ENCODE data around the gene RBM33.

Gene RBM33

DNA sequence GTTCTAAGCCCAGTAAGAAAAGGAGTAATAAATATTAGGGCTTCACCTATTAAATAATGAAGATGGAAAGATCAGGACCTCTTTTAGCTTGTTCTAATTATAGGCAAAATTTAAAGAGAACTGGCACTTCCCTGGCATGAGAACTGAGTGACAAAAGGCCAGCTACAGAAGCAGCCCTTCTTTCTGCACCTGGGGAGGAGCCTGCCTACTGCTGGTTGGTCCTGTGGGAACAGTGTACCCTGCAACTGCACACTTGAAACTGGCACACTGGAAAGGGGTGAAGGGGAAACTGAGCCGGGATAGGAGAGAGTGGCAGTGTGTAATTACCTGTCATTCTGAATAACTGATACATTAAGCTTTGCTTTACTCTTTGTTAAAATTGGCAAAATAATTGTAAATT is 87.4 kb downstream of the RBM33 start:
- DNase-seq: no peak

DNA sequence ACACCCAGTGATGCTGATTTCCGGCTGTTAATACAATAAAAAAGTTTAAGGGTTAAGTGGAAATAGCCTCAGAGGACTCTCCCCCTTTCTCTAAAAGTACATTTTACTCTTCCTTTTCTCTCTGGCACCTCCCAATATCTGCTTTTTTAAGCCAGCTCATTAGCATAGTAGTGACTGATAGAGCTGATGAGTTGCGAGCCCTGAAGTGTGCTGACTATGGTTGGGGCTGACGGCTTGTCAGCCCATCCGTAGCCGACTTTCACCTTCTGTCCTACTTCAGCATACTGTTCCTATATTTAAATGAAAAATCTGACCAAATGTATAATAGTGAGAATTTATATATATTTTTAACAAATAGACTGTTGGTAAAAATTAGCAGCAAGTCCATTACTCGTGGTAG is 87.8 kb downstream of the RBM33 start:
- no peak for DNase-seq

DNA sequence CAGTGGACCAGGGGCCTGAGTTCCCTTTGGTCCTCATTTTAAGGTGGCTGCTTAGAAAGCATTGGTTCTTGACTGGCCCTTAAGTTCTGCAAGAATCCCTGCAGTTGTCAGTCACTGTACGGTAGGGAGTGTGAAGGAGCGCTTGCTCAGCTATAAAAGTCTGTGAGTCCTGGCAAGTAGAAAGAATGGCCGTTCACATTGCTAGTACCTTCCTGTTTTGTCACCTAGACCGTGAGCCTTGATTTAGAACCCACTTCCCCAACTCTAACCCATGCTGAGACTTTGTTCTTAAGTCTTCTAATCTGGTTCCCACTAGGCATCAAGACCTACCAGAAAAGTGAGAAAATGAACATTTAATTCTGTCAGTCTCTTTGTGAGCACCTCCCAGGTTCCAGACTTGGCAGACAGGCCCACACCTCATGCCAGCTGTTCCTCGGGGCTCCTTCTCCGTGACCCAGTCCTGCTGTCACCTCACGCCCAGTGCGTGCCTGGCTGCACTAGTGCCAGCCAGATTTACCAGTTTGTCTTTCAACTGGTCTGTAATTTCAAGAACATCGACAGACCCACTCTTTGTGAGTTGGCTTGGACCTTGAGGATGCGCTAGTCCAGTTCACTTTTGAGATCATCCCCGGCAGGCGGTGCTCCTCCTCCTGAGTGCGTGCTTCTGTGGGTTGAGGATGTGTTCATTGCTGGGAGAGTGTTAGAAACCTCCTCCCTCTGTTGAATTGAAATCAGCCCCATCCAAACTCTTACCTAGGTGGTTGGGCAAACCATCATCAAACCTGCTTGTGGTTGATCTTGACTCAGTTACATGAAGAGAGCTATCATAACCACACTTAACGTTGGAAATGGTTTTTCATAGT is 89.4 kb downstream of the RBM33 start:
- DNase-seq: no peak

DNA sequence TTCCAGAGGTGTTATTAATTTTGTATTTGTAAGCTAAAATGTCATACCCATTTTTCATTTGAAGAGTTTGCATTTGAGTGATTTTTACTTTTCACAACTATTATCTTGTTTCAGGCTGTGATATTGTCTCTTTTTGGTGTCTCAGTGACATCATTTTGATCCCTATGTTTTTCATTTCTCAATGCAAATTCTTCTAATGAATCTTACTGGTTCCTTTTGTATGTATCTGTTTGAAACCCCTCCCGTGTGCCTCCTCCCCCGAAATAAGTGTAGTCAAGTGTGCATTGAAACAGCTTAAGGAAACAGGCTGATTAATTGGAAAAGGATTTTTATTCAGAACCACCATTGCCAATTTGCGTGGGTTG is 90.0 kb downstream of the RBM33 start:
- no peak for DNase-seq

DNA sequence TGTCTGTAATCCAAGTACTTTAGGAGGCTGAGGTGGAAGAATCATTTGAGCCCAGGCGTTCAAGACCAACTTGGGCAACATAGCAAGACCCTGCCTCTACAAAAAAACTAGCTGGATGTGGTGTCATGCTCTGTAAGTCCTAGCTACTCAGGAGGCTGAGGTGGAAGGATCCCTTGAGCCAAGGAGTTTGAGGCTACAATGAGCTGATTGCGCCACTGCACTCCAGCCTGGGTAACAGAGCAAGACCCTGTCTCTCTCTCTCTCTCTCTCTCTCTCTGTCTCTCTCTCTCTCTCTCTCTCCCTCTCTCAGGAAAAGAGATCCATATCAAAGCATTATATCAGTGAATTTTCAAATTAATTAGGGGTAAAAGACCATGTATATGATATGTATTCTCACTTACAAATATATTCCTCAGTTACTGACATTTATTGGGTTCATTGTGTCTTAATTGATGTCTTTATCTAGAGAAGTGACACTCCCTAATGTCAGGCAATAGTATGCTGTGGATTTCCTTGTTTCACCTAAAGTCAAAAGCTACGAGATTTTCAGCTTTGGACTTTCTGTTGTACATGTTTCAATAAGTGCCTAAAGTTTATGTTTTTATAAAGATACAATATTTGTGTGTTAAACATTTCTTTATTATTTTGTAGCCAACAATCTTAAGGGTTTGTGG is 91.1 kb downstream of the RBM33 start:
- no peak for DNase-seq

DNA sequence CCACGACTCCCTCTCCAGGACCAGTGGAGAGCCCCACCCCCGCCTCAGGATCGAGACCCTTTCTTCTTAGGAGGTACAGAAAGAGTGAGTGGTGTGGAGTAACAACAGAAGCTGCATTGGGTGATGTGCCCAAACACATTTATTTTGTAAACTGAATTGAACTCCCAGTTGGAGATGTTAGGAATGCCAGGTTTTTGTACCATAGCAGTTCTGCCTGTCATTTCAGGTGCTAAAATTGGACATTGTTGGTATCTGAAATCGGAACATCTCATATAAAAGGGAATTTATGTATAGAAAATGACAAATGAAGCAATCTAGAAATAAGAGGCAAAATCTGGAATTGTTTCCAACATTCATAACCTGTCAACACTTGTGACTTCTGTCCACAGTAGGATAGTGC is 93.1 kb downstream of the RBM33 start:
- no peak for DNase-seq

DNA sequence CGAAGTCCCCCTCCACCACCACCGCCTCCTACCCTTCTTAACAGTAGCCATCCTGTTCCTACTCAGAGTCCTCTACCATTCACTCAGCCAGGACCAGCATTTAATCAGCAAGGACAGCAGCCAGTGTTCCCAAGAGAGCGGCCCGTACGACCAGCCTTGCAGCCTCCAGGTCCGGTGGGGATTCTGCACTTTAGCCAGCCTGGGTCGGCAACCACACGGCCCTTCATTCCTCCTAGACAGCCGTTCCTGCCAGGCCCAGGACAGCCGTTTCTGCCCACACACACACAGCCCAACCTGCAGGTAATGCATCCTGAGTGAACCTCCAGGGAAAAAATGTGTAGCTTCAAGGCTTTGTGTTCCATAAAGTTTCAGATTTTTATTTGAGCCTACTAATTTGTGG is 93.6 kb downstream of the RBM33 start:
- DNase-seq: no peak

DNA sequence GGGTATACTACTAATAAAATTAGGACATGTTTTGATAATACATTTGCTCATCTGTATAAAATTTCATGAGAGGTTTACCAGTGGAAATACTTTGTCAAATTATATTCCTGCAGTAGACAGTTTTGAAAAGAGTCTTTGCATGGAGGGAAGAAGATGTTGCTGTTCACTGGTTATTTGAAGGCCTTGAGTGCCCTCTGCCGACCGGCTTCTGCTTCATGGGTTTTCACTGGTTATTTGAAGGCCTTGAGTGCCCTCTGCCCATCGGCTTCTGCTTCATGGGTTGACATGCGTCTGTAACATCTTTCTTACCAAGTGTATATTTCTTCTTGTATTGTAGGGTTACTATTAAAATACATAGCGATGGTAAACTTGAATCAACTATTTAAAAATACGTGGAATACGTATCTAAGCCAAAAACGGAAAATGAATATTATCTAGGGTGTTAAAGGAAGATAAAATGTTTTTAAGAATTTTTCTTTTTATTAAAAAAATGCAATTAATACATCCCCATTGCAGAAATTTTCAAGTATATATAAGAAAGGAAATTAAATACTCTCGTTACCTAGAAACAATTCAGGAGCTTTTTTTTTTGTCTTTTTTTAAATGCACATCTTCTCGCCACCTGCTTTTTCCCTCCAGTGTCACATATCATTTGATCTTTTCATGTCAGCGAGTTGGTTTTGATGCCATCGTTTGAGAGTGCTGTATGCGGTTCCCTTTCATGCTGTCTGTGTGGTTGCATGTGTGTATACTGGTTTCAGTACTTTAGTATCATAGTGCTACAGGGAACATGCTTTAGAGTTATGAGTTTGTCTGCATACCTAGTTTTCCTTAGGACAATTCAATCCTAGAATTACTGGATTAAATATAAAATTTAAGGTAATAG is 94.4 kb downstream of the RBM33 start:
- peak; percentile 61 for DNase-seq

DNA sequence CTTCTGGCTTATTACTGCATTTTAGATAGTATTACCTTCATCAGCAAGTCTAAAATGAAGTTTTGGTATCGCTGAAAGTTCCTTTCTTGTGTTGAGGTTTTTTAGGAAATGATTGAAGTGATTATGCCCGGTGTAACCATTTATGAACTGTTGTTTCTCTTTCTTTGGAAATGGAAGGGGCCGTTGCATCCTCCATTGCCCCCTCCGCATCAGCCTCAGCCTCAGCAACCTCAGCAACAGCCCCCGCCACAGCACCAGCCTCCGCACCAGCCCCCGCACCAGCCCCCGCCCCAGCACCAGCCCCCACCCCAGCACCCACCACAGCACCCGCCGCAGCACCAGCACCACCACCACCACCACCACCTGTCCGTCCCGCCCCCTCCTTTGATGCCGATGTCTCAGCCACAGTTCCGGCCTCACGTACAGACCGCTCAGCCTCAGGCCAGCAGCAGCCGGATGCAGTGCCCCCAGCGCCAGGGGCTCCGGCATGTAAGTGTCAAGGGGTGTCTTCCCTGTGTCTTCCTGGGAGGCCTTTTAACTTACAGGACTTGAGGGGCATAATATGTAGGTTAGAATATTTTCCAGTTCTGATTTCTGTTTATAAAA is 95.2 kb downstream of the RBM33 start:
- DNase-seq: no peak

DNA sequence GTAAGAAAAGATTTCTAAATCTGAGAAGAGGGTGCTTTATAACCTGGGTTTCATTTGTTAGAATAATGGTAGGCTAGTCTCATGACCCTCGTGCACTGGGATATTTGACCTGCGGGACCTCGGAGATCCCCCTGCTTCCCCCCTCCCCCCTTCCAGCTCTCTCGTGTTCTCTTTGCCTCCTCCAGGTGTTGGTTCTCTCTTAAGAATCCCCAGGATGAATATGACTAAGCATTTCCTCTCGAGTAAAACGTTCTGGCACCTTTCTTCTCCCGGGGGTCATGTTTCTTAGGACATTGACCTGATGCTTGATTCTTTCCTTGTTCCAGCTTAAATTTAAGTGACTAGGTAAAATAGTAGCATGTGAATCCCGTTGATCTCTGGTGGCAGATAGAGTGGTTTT is 96.6 kb downstream of the RBM33 start:
- DNase-seq: no peak

DNA sequence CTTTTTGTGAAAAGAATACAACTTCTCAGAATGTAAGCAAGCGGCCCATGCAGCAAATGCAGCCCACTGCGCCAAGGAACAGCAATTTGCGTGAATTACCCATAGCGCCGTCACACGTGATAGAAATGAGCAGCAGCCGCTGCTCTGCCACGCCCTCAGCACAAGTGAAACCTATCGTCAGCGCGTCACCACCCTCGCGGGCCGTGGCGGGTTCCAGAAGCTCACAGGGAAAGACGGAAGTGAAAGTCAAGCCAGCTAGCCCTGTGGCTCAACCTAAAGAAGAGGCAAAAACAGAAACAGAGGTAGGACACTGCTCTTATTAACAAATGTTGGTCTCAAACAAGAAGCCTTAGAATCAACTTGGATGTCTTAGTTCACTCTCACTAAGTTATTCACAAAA is 97.3 kb downstream of the RBM33 start:
- peak; percentile 23 for DNase-seq

DNA sequence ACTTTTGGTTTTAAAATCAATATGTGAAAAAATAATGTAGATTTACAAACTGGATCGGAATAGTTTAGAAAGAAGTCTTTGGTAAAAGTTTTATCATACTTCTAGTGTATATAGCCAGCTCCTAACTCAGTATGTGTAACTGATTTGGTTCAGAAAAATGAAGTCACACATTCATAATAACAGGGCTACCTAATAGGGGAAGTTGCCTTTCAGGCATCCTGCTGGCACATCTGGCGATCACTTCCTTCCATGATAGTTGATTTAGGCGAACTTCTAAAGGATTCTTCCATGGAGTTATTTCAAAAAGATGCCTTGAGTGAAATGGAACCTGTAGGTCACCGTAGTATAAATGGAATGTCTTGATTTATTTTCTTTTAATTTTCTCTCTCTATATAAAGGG is 98.7 kb downstream of the RBM33 start:
- DNase-seq: no peak

DNA sequence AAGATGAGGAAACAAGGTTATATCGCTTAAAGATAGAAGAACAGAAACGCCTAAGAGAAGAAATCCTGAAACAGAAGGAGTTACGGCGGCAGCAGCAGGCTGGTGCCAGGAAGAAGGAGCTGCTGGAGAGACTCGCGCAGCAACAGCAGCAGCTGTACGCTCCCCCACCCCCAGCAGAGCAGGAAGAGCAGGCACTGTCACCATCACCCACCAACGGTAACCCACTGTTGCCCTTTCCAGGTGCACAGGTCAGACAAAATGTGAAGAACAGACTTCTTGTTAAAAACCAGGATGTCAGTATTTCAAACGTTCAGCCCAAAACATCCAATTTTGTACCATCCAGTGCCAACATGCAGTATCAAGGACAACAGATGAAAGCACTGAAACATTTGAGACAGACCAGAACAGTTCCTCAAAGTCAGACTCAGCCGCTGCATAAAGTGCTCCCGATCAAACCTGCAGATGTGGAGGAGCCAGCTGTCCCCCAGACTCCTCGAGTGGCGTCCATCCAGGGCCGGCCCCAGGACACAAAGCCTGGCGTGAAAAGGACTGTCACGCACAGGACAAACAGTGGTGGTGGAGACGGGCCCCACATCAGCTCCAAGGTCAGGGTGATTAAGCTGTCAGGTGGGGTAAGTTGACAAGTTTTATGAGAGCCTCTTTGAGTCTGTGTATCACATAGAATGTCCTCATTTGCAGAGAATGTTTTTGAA is 100.7 kb downstream of the RBM33 start:
- DNase-seq: no peak

DNA sequence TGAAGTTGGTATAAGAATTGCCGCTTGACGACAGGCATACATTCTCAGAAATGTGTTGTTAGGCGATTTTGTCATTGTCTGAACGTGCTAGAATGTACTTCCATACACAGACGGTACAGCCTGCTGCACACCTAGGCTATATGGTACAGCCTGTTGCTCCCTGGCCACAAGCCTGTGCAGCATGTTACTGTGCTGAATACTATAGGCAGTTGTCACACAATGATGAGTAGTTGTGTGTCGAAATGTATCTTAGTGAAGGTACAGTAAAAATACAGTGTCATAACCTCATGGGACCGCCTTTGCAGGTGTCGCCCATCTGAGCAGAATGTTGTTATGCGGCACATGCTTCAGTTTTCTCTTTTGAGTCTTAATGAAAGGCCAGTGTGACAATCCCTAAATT is 101.3 kb downstream of the RBM33 start:
- no peak for DNase-seq

DNA sequence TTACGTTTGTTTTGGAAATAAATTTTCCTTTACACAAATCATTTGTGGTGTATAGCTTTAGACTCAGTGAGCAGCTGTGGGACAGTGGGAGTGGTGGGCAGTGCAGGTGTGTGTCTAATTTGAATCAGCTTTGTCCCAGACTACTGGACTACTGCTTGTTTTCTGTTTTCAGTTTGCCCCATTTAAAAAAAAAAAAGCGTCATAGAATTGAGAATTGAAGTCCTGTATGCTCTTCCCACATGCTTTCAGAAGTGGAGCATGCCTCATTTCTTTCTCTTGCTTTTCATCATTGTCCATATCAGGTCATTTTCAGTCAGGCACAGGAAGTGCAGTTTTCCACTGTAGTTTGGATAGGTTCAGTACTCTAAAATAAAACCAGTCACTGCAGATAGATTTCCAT is 101.7 kb downstream of the RBM33 start:
- DNase-seq: no peak

DNA sequence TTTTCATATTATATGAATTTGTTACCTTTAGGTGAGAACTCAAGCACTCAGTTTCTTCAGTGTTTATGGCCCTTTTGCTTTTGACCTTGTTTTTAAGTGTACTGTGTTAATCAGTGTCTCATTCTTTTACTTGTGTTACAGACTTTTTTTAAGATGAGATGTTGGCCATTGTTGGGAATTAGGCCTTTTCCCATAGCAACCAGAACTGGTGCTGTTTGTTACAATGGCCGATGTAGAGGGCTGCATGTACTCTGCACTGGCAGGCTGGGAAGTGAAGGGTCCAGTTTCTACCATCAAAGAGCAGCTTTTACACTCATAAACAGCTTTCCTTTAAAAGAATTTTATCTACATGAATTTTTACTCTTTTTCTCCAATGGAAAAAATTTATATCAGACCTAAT is 102.7 kb downstream of the RBM33 start:
- DNase-seq: no peak

DNA sequence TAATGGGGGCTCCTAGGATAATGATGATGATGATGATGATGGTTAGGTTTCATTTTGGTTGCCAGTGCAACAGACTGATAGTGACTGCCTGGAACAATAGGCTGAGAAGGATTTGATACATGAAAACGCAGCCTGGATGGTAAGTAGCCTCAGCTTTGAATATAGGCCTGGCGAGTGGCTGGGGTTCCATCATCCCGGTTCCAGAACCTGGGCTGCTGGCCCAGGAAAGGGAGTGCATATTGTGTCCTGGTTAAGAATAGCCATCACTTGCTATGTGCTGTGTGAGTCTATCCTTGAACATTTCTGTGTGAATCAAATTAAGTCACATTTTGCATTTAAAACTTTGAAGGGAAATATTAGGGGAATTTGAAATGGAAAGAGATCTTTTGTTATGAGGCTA is 105.1 kb downstream of the RBM33 start:
- DNase-seq: no peak

DNA sequence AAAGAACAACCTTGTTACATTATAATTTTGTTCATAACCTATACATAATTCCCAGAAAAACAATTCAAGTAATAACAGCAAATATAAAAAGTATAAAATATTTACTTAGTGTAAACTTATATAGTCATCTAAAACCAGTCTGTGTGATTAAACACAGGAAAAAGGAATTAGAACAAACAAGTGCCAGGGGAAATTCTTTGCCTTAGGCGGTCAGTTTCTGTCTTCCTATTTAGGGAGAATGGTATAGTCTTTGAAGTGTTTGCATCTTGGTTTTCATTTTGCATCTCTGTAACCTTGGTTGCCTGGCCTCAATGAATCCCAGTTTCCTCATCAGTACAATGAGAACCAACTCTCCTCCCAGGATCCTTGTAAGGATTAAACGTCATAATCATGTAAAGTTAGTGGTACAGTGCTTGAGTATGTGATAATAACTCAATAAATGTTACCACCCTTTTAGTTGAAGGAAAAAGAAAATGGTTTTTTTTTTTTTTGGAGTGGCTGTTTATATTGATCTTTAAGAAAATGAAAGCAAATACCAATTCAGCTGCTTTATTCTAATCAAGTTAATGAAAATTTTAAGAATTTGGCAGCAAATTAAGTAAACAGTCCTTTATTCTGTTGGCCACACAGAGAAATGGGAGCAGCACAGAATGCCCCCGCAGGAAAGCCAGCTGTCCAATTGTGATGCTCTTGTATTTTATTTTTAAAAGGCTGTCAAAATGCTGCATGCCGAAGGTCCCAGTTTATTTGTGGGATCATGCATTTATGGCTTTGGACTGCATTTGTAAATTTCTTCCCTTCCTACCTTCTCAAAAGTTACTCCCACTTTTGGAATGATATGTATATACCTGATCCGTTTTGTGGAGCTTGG is 106.0 kb downstream of the RBM33 start:
- no peak for DNase-seq

DNA sequence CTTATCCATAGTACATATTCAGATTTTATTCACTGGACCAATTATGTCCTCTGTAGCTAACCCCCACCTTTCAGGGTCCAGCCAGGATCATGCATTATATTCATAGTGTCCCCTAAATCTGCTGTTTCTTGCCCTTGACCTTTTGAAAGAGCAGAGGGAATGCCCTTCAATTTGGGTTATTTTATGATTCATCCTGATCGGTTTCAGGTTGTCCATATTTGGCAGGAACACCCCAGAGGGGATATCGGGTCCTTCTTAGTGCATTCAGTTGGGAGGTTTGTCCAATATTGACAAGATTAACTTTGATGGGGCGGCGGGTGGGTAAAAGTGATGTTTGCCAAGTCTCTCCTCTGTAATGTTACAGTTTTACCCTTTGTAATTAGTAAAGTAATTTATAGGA is 106.9 kb downstream of the RBM33 start:
- DNase-seq: no peak

DNA sequence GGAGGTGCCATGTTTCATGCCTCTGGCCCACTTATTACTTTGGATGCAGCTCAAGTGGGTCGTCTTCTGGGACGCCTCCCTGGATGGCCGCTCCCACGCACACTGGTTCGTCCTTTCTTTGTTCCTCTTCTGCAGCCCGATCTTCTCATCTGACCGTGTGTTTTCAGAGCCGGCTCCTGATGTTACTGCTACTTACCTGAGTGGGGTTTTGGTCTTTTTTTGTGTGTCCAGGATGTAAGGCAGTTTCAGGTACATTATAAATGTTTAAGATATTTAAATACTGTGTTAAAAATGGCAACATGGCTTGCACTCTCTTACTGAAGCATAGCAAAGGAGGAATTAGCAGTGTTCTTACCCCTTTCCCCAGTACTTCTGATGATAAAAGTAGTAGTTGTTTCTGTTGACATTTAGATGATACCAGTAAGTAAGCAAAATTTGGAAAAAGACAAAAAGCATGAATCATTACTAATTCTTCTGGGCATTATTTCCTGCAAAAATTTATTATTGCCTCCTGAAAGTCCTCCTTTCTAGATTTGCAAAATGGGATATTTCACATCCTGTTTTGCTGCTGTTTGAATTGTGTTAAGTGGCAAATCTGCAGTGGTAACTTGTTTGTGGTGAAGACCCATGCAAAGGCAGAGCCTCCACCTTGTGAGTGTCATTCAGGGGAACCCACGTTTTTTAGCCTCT is 108.4 kb downstream of the RBM33 start:
- DNase-seq: no peak

DNA sequence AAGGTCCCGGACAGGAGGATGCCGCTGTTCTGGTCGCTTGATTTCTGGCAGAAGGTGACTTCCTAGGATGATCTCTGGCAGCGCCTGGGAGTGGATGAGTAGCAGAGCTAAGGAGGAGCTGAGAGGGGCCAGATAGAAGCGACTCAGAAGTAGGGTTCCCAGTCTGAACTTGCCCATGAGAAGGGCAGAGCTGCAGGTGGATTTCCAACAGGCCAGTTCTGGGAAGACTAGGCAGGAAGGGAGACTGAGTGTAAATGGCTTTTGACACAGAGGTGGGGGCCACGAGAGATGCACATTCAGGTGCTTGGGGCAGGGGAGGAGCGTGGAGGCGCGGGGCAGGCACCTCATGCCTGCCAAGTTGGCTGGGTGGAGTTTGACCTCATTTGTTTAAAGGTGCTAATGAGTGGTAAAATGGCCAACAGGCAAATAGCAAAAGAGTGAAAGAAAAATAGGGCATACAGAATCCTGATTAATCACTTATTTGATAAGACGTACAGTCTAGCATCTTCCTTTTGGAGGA is 109.0 kb downstream of the RBM33 start:
- no peak for DNase-seq

Measured in CD4-positive, alpha-beta T cell treated with Interleukin-12 subunit alpha and Interleukin-12 subunit beta, for 1 hour (primary cell).